ENCODE measurements around the gene TMEM19. TPM values are rescaled to one million over a fixed set of nuclear protein-coding genes. Genes with fewer than 3 reads are reported as not detected.
"Not testable (repeated sequence)": the region's sequence is repeated elsewhere in the genome, so short reads cannot be mapped to it uniquely, and the experiment has no call there.

Gene TMEM19
- total RNA-seq, 1 donor from 2014 or later = 55.0 TPM

- DNase-seq (ENCODE audit: low read depth) = no peak
Measured at GRCh38 chr12:71665090-71665463, 20.8 kb upstream of the TMEM19 start.

GRCh38 chr12:71666259-71666658 is 19.6 kb upstream of the TMEM19 start:
- no peak for DNase-seq (ENCODE audit: low read depth)

- DNase-seq (ENCODE audit: low read depth) = no peak
Measured at GRCh38 chr12:71671311-71671710, 14.6 kb upstream of the TMEM19 start.

- DNase-seq (ENCODE audit: low read depth) = no peak
Measured at GRCh38 chr12:71671816-71672215, 14.1 kb upstream of the TMEM19 start.

- DNase-seq (ENCODE audit: low read depth) = no peak
Measured at GRCh38 chr12:71682466-71682865, 3.4 kb upstream of the TMEM19 start.

- no peak for DNase-seq (ENCODE audit: low read depth)
Measured at GRCh38 chr12:71683633-71684032, 2.2 kb upstream of the TMEM19 start.

GRCh38 chr12:71684081-71684480 is 1.8 kb upstream of the TMEM19 start:
- no peak for DNase-seq (ENCODE audit: low read depth)

GRCh38 chr12:71685312-71685906 is 473 bp upstream of the TMEM19 start:
- peak; percentile 29 for DNase-seq (ENCODE audit: low read depth)

- DNase-seq (ENCODE audit: low read depth) = no peak
Measured at GRCh38 chr12:71686658-71687025, 760 bp downstream of the TMEM19 start.

- not testable (repeated sequence) for DNase-seq (ENCODE audit: low read depth)
Measured at GRCh38 chr12:71687172-71687571, 1.3 kb downstream of the TMEM19 start.

- no peak for DNase-seq (ENCODE audit: low read depth)
Measured at GRCh38 chr12:71688961-71689570, 3.2 kb downstream of the TMEM19 start.

GRCh38 chr12:71691504-71692129 is 5.7 kb downstream of the TMEM19 start:
- DNase-seq (ENCODE audit: low read depth) = peak; percentile 71

- DNase-seq (ENCODE audit: low read depth) = no peak
Measured at GRCh38 chr12:71693126-71693525, 7.2 kb downstream of the TMEM19 start.

- not testable (repeated sequence) for DNase-seq (ENCODE audit: low read depth)
Measured at GRCh38 chr12:71693651-71694050, 7.8 kb downstream of the TMEM19 start.

GRCh38 chr12:71694099-71694820 is 8.4 kb downstream of the TMEM19 start:
- DNase-seq (ENCODE audit: low read depth) = peak; percentile 64

- no peak for DNase-seq (ENCODE audit: low read depth)
Measured at GRCh38 chr12:71695782-71696181, 9.9 kb downstream of the TMEM19 start.

- not testable (repeated sequence) for DNase-seq (ENCODE audit: low read depth)
Measured at GRCh38 chr12:71702181-71702580, 16.3 kb downstream of the TMEM19 start.

GRCh38 chr12:71702590-71702989 is 16.7 kb downstream of the TMEM19 start:
- no peak for DNase-seq (ENCODE audit: low read depth)

GRCh38 chr12:71703206-71703605 is 17.3 kb downstream of the TMEM19 start:
- DNase-seq (ENCODE audit: low read depth) = no peak

- no peak for DNase-seq (ENCODE audit: low read depth)
Measured at GRCh38 chr12:71704920-71705319, 19.0 kb downstream of the TMEM19 start.

- DNase-seq (ENCODE audit: low read depth) = no peak
Measured at GRCh38 chr12:71708658-71709057, 22.8 kb downstream of the TMEM19 start.
